HFFc6 (cell line): ENCODE data around the gene TNPO1. TPM values are rescaled to one million over a fixed set of nuclear protein-coding genes. Genes with fewer than 3 reads are reported as not detected.
A peak's percentile ranks its signal among the peaks of the same experiment; 100 is the strongest.
"Not testable (repeated sequence)": the region's sequence is repeated elsewhere in the genome, so short reads cannot be mapped to it uniquely, and the experiment has no call there.

Source experiments
- DNase-seq: peaks from one replicate; pipeline ENCODE4 v3.0.0-alpha.2; 2018
- H3K27ac Mint-ChIP-seq: 2 replicates; pipeline ENCODE4 v1.8.0; 2020; ENCODE audit warnings: mild to moderate bottlenecking, mixed read lengths
- H3K27me3 Mint-ChIP-seq: 2 replicates; pipeline ENCODE4 v1.8.0; 2021; ENCODE audit warnings: mild to moderate bottlenecking, moderate library complexity, mixed read lengths; ENCODE audit not compliant: insufficient read depth
- H3K36me3 Mint-ChIP-seq: 2 replicates; pipeline ENCODE4 v1.8.0; 2021; ENCODE audit warnings: low read depth, mixed read lengths
- H3K4me1 Mint-ChIP-seq: 2 replicates; pipeline ENCODE4 v1.8.0; 2020; ENCODE audit warnings: low read depth, mixed read lengths
- H3K4me3 Mint-ChIP-seq: 2 replicates; pipeline ENCODE4 v1.8.0; 2020; ENCODE audit warnings: mild to moderate bottlenecking, moderate library complexity, mixed read lengths
- H3K9me3 Mint-ChIP-seq: 2 replicates; pipeline ENCODE4 v1.8.0; 2020; ENCODE audit warnings: mild to moderate bottlenecking, mixed read lengths
- total RNA-seq, 6 experiments: library from RNA; stranded (reverse); fragmentation: NEBNext Ultra II Directional; extraction: Animal tissue kit (Norgen Biotek cat#: 25700); gene quantifications; 2 replicates in 1 of 6; 3 replicates in 5 of 6; pipeline ENCODE4 v1.2.3, GENCODE V29; 2021
- TF ChIP-seq, protein P1 (sequence below): fragments of 200-600 bp; sonication (generic); IDR thresholded peaks from 2 replicates; pipeline ENCODE4 v1.5.0; 2021; ENCODE audit warnings: antibody characterized with exemption, mild to moderate bottlenecking

TNPO1 gene
- total RNA-seq, 6 experiments from 2014 or later: 149 to 194 (median 182) TPM

DNA sequence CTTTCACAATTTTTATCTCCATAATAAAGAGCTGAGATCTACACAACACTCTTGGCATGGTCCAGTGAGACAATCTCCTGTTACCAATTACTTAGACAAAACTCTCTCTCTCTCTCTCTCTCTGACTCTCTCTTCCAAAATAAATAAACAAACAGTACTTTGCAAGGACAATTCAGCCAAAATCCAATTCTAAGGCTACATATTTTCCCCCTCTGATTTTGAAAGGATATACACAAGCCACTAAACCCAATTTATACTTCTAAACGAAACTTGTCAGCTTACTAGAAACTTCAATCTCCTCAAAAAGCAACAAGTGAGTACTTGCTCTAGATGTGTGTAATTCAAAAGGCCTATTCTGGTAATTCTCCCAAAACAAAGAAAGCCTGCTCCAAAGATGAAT is 26.3 kb upstream of the TNPO1 start:
- no peaks in the 10 kb centered on the region for H3K36me3 Mint-ChIP-seq
- H3K27me3 Mint-ChIP-seq: peaks cover 8% of the 10 kb centered on the region
- no peak overlapping the region for H3K27ac Mint-ChIP-seq
- no peaks in the 10 kb centered on the region for H3K9me3 Mint-ChIP-seq
- peaks cover 31% of the 10 kb centered on the region for H3K4me1 Mint-ChIP-seq
- H3K4me3 Mint-ChIP-seq: no peak overlapping the region
- DNase-seq: peak; percentile 6
- TF ChIP-seq, protein P1, sequence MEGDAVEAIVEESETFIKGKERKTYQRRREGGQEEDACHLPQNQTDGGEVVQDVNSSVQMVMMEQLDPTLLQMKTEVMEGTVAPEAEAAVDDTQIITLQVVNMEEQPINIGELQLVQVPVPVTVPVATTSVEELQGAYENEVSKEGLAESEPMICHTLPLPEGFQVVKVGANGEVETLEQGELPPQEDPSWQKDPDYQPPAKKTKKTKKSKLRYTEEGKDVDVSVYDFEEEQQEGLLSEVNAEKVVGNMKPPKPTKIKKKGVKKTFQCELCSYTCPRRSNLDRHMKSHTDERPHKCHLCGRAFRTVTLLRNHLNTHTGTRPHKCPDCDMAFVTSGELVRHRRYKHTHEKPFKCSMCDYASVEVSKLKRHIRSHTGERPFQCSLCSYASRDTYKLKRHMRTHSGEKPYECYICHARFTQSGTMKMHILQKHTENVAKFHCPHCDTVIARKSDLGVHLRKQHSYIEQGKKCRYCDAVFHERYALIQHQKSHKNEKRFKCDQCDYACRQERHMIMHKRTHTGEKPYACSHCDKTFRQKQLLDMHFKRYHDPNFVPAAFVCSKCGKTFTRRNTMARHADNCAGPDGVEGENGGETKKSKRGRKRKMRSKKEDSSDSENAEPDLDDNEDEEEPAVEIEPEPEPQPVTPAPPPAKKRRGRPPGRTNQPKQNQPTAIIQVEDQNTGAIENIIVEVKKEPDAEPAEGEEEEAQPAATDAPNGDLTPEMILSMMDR: no peak

DNA sequence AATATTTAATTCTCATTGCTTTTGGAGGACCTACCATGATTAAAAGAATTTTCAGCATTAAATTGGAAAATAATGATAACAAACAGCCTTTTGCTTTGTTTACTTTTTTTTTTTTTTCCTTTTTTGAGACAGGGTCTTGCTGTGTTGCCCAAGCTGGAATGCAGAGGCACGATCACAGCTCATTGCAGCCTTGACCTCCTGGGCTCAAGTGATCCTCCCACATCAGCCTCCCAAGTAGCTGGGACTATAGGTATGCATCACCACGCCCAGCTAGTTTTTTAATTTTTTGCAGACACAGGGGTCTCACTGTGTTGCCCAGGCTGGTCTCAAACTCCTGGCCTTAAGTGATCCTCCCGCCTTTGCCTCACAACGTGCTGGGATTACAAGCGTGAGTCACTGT is 23.8 kb upstream of the TNPO1 start:
- not testable (repeated sequence) for H3K27ac Mint-ChIP-seq, H3K9me3 Mint-ChIP-seq, DNase-seq, H3K27me3 Mint-ChIP-seq, H3K4me3 Mint-ChIP-seq, H3K36me3 Mint-ChIP-seq
- peaks cover 21% of the 10 kb centered on the region for H3K4me1 Mint-ChIP-seq

DNA sequence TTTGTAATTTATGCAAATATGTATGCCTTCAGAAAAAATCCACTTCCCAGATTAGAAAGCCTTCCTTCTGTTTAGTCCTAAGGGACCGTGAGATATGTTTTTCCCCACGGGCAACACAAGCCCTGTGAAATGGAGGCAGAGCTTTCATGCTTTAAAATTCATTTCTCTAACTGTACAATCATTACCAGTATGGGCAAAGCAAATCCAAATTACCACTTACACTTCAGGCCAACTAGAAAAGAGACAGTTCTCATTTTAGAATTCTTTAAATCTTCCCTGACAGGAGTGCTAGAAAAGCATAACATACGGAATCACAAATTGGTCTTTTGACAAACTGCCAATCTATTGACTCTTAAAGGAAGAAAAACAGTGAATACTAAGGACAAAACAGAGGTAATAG is 20.5 kb upstream of the TNPO1 start:
- H3K4me3 Mint-ChIP-seq: no peak overlapping the region
- H3K4me1 Mint-ChIP-seq: no peaks in the 10 kb centered on the region
- no peak for DNase-seq
- H3K36me3 Mint-ChIP-seq: no peaks in the 10 kb centered on the region
- peaks cover 6% of the 10 kb centered on the region for H3K27me3 Mint-ChIP-seq
- no peak overlapping the region for H3K27ac Mint-ChIP-seq
- no peaks in the 10 kb centered on the region for H3K9me3 Mint-ChIP-seq
- TF ChIP-seq, protein P1: no peak

DNA sequence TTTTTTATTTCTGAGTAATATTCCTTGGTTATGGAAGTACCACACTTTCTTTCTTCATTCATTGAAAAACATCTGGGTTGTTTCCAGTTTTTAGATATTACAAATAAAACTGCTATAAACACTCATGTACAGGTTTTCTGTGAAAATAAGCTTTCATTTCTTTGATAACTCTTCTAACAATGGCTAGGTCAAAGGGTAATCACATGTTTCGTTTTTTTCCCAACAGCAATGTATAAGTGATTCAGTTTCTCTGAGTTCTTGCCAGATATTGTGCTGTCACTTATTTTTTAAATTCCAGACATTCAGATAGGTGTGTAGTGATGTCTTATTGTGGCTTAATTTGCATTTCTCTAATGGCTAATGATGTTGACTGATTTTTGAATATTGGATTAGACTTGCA is 16.7 kb upstream of the TNPO1 start:
- H3K4me3 Mint-ChIP-seq: no peak overlapping the region
- peaks cover 13% of the 10 kb centered on the region for H3K27me3 Mint-ChIP-seq
- H3K4me1 Mint-ChIP-seq: no peaks in the 10 kb centered on the region
- H3K36me3 Mint-ChIP-seq: 0 out of 2 replicates have a peak, but pooled peaks cover 1% of the 10 kb centered on the region
- H3K27ac Mint-ChIP-seq: no peak overlapping the region
- H3K9me3 Mint-ChIP-seq: peaks cover 3% of the 10 kb centered on the region
- TF ChIP-seq, protein P1: no peak
- no peak for DNase-seq

DNA sequence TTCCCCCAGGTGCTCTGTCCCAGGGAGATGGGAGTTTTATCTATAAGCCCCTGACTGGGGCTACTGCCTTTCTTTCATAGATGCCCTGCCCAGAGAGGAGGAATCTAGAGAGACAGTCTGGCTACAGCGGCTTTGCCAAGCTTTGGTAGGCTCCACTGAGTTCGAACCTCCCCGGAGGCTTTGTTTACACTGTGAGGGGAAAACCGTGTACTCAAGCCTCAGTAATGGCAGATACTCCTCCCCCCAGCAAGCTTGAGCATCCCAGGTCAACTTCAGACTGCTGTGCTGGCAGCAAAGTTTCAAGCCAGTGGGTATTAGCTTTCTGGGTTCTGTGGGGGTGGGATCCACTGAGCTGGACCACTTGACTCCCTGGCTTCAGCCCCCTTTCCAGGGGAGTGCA is 7.8 kb upstream of the TNPO1 start:
- H3K27ac Mint-ChIP-seq, DNase-seq: not testable (repeated sequence)

DNA sequence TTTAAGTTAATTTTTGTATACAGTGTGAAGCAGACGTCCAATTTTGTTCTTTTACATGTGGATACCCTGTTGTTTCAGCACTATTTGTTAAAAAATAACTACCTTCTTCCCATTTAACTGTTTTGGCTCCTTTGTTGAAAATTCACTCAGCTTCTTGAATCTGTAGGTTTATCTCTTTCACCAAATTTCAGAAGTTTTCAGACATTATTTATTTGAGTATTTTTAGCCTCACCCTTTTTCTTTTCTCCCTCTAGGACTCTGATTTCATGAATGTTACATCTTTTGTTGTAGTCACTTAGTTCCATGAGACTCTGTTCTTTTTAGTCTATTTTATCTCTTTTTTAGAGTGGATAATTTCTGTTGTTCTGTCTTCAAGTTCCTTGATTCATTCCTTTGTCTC is 4.6 kb upstream of the TNPO1 start:
- peaks cover 21% of the 10 kb centered on the region for H3K27me3 Mint-ChIP-seq
- peaks cover 10% of the 10 kb centered on the region; the same call in 1 of the 2 replicates for H3K9me3 Mint-ChIP-seq
- peaks cover 8% of the 10 kb centered on the region; the same call in 1 of the 2 replicates for H3K4me1 Mint-ChIP-seq
- H3K27ac Mint-ChIP-seq: no peak overlapping the region
- TF ChIP-seq, protein P1: no peak
- no peak overlapping the region for H3K4me3 Mint-ChIP-seq
- H3K36me3 Mint-ChIP-seq: peaks cover 15% of the 10 kb centered on the region; the same call in 1 of the 2 replicates
- no peak for DNase-seq

More for the DNA sequence above, 7.8 kb upstream of the TNPO1 start:
- peaks cover 37% of the 10 kb centered on the region for H3K27me3 Mint-ChIP-seq
- not testable (repeated sequence) for H3K4me3 Mint-ChIP-seq, H3K4me1 Mint-ChIP-seq
- peaks cover 34% of the 10 kb centered on the region for H3K36me3 Mint-ChIP-seq
- peaks cover 33% of the 10 kb centered on the region for H3K9me3 Mint-ChIP-seq

DNA sequence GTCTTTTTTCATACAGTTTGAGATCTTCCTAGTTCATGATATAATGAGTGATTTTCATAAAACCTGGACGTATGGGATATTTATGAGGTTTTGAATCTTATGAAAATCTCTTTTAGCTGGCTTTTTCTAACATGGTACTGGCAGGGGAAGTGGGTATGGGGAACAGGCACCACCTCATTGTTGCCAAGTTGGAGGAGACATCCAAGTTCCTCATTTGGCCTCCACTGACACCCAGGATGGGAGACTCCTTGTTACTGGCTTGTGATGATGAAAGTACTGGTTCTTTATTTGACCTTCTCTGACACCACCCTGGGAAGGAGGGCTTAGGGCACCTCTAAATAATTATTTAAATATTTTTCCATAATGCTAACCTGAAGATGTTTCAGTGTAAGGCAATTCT is 4.0 kb upstream of the TNPO1 start:
- no peak for DNase-seq
- H3K27me3 Mint-ChIP-seq: peaks cover 15% of the 10 kb centered on the region
- H3K27ac Mint-ChIP-seq: no peak overlapping the region
- H3K9me3 Mint-ChIP-seq: peaks cover 3% of the 10 kb centered on the region; the same call in 1 of the 2 replicates
- TF ChIP-seq, protein P1: no peak
- H3K36me3 Mint-ChIP-seq: peaks cover 9% of the 10 kb centered on the region; the same call in 1 of the 2 replicates
- no peak overlapping the region for H3K4me3 Mint-ChIP-seq
- H3K4me1 Mint-ChIP-seq: peaks cover 8% of the 10 kb centered on the region; the same call in 1 of the 2 replicates
